ENCODE measurements around the gene TSKU.
A peak's percentile ranks its signal among the peaks of the same experiment; 100 is the strongest.

TSKU gene

GRCh38 chr11:76752321-76753143 lies 30.6 kb upstream of the TSKU start:
- DNase-seq, result no peak

DNA sequence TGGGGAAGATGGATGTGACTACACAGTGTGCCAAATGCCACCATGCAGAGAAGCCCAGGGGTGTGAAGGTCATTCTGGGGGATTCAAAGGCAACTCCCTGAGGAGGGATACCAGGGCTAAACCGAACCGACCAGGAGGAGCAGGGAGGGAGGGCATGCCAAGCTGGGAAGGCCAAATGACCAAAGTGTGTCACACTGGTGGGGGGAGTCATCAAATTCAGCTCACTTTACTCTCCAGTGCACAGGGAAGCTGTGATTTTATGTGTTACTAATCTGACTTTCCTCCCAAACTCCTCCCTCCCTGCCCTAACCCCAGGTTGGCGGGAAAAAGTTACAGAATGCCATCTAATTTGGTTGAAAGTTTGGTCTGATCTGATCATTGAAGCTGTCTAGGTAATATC lies 29.7 kb upstream of the TSKU start:
- DNase-seq, result no peak

DNA sequence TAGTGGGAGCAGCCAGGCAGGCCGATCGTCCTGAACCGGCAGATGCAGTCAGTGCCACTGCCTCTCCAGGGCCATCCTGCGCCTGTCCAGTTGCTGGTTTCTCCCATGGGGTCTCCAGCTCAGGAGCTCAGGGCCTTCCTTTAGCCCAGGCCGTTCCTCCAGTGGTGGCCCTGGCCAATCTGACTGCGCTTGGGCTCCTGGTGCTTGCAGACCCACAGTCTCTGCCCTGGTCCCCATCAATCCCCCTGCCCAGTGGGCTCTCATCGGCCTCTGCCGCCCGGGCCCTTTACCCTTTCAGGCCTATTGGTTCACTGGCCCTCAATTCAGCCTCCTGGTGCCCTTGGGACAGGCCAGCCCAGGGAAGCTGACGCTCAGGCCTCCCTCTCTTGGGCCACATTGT lies 29.2 kb upstream of the TSKU start:
- DNase-seq, result no peak

GRCh38 chr11:76756341-76756741 lies 26.8 kb upstream of the TSKU start:
- DNase-seq, result peak; percentile 94

DNA sequence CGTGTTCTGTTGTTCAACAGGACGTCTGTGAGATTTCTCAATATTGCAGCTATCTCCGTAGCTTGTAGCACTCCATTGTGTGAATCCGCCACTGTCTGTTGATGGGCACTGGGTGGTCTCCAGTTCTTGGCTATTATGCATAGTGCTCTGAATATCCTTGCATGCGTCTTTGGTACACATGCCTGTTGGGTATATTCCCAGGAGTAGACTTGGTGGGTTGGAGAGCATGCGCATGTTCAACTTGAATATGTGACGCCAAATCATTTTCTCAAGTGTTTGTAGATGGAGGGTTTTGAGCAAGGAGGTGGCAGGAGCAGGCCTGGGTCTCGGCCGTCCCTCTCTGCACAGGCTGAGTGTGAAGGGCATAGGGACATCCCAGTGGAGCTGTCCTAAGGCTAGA lies 24.8 kb upstream of the TSKU start:
- no peak for DNase-seq

DNA sequence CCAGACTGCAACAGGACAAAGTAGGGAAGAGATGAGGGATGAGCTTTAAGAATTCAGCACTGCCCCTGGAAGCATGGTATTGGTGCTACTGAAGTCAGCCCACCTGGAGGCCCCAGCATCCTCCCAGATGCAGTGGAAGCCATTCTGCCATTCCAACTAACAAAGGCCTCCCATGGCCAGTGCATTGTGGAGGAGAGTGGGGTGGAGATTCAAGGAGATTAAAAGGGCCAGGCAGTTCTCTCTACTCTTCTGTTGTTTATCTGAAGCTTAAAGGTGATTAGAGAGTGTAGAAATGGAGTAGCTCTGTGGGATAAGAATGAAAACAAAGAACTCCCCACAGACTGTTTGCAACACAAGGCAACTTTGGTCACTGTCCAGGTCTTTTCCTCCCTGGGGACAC lies 24.1 kb upstream of the TSKU start:
- peak; percentile 67 for DNase-seq

- no peak for DNase-seq
Measured at GRCh38 chr11:76759517-76759916, 23.6 kb upstream of the TSKU start.

DNA sequence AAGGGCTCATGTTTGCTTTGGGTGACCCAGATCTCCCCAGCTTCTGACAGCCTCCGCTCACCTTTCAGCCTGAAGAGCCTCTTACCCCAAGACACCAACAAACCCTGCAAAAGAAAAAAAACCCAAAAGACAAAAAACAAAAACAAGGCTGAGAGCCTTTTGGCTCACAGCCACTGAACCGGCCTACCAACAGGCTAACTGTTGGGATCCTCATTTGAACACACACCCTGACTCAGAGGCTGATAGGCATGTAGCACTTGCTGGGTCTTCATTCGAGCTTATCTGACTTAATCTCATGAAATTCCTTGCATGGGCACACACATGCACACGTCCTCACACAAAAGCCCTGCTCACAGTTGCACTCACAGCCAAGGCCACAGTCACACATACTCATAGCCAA lies 22.9 kb upstream of the TSKU start:
- no peak for DNase-seq

DNA sequence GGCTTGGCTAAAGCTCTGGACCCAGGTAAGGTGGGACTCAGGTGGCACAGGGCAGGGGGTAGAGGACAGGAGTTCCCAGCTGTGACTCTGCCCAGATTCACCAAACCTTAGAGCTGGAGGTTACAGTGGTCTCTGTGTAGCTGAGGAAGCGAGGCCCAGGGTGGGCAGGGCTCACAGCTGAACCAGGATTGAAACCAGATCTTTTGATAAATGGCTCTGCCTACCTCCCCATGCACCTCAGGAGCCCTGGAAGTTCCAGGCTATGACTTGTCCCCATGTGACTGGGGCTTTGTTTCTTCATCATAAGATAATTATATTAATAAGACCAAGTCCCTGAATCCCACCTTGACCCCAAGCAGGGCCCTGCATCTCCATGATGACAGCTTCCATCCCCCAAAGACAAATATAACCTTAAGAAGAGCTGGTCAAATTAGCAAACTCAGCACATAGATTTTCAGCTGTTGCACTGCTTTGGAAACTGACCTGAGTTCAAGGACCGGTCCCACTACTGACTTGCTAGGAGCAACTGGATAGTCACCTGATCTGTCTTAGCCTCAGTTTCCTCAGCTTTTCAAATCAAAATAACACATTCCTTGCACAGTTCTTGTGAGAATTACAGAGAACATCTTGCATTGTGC lies 21.3 kb upstream of the TSKU start:
- peak; percentile 55 for DNase-seq

- DNase-seq, result no peak
Measured at GRCh38 chr11:76762356-76762752, 20.8 kb upstream of the TSKU start.

DNA sequence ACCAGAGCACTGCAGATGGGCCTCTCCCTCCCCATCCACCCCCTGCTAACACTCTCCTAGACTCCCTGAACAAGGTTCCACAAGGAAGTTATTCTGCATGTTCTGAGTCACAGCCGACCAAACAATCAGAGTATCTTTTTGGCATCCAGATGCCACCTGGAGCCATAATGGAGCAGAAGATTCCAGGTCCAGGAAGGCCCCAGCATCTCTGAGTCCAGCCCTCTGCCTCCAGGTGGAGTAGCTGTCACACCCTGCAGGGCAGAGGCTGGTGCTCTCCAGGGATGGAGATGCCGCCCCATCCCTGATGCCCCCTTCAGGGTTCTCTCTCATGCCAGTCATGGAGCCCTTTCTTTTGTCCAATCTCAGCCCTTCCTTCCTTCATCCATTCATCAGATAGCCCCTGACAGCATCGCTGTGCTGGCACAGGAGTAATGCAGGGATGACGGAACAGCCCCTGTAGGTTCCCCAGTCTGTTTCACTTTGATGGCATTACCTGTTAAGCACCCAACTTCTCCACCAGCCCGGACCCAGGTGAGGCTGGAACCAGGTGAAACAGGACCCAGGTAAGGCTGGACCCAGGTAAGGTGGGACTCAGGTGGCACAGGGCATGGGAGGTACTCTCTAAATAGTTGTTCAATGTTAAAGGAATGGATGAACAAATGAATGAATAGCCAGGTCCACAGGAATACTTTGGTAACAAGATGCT lies 20.1 kb upstream of the TSKU start:
- DNase-seq, result no peak

GRCh38 chr11:76763573-76764346 lies 19.4 kb upstream of the TSKU start:
- no peak for DNase-seq

DNA sequence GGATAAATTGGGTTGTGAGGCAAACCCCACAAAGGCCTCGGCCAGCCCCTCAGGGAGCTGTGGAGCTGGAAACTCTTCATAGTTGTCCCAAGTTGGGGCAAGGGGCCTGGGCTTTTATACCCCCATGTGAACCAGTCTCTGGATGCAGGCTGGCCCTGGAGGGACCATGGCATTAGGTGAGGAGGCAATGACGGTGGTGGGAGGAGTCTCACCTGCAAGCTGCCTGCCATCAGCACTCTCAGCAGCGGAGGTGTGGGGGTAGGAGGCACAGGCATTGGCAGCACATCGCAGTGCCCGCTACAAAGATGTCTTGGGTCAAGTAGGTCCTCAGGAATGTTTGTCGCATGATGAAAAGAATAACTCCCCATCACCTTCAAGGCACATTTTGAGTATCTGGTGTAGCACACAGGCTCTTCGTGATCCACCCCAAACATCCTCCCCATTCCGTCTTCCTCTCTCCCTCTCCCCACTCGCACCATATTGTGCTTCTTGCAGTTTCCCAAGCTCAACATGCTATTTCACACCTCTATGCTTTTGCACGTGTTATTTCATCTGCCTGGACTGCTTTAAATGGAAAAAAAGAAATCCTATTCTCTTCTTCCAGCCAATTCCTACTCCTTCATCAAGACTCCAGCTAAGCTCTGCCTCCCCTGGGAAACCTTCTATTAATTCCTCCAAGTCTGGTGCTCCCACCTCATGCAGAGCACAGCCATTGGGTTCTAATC lies 18.1 kb upstream of the TSKU start:
- no peak for DNase-seq

GRCh38 chr11:76765863-76766350 lies 17.2 kb upstream of the TSKU start:
- no peak for DNase-seq

GRCh38 chr11:76766521-76766920 lies 16.6 kb upstream of the TSKU start:
- no peak for DNase-seq

DNA sequence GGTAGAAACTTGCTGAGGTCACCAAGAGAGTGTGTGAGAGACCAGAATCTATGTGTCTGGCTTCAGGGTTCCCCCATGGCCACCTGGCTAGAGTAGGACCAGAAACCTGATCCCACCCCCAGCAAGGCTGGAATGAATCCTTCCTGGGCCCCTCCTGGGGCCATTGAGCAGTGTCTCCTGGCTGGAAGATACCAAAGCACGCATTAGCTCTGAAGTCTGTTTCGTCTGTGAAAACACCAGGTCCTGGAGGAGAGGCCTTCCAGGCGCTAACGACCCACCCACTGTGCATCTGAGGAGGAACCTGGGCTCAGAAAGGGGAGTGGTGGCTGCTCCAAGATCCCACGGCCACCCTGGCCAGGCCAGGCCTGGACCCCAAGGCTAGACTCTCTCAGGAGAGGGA lies 15.5 kb upstream of the TSKU start:
- DNase-seq, result peak; percentile 66

DNA sequence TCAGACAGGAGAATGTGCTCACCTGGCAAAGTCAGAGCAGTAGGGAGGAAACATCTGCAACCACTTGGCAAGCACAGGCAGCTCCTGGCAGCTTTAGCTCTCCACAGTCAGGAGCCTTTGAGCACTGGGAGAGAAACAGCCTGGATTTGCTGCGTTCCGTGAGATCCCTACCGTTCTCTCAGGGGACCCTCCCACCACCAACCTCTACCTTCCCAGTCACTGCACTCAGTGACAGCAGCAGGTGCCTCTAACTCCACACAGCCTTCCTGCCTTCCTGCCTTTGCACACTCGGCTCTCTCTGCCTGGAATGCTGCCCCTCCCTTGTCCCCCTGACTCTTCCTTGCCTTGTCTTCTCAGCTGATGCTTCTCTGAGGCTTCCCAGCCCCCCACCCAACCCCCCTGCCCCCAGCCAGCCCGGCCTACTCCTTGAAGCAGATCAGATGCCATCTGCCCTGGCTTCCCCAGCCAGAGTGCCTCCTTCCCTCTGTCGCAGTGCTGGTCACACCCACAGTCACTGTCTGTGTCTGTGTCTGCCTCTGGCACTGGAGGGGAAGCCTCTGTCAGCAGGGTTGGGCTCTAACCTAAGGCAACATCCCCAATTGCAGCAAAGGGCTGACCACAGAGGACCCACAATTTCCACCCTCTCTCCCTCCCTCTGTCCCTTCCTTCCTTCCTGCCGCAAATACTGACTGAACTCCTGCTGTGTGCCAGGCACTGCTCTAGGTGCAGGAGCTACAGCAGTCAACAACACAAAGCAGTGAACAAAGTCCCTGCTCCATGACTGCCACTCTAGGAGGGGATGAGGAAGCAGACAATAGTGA lies 14.9 kb upstream of the TSKU start:
- DNase-seq, result peak; percentile 83

DNA sequence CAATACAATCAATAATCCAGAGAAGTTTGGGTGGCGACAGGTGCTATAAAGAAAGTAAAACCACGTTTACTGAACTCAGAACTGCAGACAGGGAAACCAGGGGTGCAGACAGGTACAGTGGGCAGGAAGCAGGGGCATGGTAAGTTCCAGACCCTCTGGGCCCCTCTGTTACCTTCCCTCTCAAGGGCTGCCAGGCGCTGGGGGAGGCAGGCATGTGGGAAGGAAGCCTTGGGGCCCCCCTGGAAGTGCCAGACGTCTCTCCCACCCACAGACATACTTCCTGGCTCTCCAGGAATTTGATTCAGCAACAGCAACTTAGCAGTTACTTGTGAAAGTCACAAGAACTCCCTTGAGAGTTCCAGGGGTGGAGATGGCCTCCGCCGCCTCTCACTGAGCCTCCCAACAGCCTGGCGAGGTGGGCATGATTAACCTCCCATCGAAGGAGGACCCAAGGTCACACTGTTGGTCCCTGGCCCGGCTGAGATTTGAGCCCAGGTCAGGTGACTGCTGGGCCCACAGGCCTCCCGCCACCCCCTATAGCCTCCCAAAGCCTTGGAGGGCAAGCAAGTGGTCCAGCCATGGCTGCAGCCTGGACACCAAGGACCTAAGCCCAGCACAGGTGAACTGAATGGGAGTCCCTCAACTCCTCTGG lies 14.1 kb upstream of the TSKU start:
- no peak for DNase-seq

- peak; percentile 32 for DNase-seq
Measured at GRCh38 chr11:76769645-76770586, 13.2 kb upstream of the TSKU start.
